CD14-positive monocyte (primary cell): Measurements from ENCODE around the gene R3HDM4. TPM values are rescaled to one million over a fixed set of nuclear protein-coding genes. Genes with fewer than 3 reads are reported as not detected.
A peak's percentile ranks its signal among the peaks of the same experiment; 100 is the strongest.

Experiments used
- DNase-seq, 3 donors: peaks; one replicate each; pipeline ENCODE4 v3.0.0-alpha.2; 2011 to 2022
- H2AFZ ChIP-seq: 2 replicates; pipeline ENCODE4 v1.6.0; 2012; ENCODE audit warnings: mild to moderate bottlenecking, low read depth, low read length, inconsistent platforms; ENCODE audit not compliant: insufficient read depth, poor library complexity, severe bottlenecking
- H3K27ac ChIP-seq, 2 donors: 1 replicate in 1 of 2; 2 replicates in 1 of 2; pipeline ENCODE4 v1.5.1; 2012 to 2013; ENCODE audit warnings: low read length in 2 of 2, control low read depth in 1 of 2, inconsistent platforms in 1 of 2, low read depth in 1 of 2, mild to moderate bottlenecking in 1 of 2
- H3K27me3 ChIP-seq, 2 donors: one replicate each; pipeline versions ENCODE4 v1.6.0 to v1.6.1; 2011 to 2013; ENCODE audit warnings: low read length in 2 of 2; ENCODE audit not compliant: control insufficient read depth in 2 of 2, insufficient read depth in 2 of 2
- H3K36me3 ChIP-seq, 2 donors: replicated peaks in 1 of 2; 1 replicate in 1 of 2; 2 replicates in 1 of 2; pipeline versions ENCODE4 v1.5.1 to v1.6.1; 2012 to 2013; ENCODE audit warnings: low read length in 2 of 2, control low read depth in 1 of 2, inconsistent platforms in 1 of 2, mild to moderate bottlenecking in 1 of 2; ENCODE audit not compliant: insufficient read depth in 2 of 2, control insufficient read depth in 1 of 2
- H3K4me1 ChIP-seq, 2 donors: 1 replicate in 1 of 2; 2 replicates in 1 of 2; pipeline versions ENCODE4 v1.5.1 to v1.6.1; 2012 to 2013; ENCODE audit warnings: low read length in 2 of 2, control low read depth in 1 of 2, inconsistent platforms in 1 of 2, mild to moderate bottlenecking in 1 of 2, moderate library complexity in 1 of 2; ENCODE audit not compliant: insufficient read depth in 2 of 2, control insufficient read depth in 1 of 2
- H3K4me2 ChIP-seq: replicated peaks from 2 replicates; pipeline ENCODE3; 2012; ENCODE audit warnings: low read length, moderate library complexity, mild to moderate bottlenecking; ENCODE audit not compliant: poor library complexity, severe bottlenecking; ENCODE audit errors: extremely low read depth
- H3K4me3 ChIP-seq, 3 experiments: fragments of 200-600 bp in 1 of 3; sonication (generic) in 1 of 3; replicated peaks in 1 of 3; 1 replicate in 2 of 3; 2 replicates in 1 of 3; pipeline ENCODE4 v1.5.1; 2011 to 2013; ENCODE audit warnings: low read length in 3 of 3, mild to moderate bottlenecking in 3 of 3, control low read depth in 2 of 3, low read depth in 2 of 3, inconsistent platforms in 1 of 3, moderate library complexity in 1 of 3
- H3K79me2 ChIP-seq: 2 replicates; pipeline ENCODE4 v1.6.0; 2012; ENCODE audit warnings: mild to moderate bottlenecking, control low read depth, inconsistent platforms, low read length, moderate library complexity; ENCODE audit not compliant: insufficient read depth
- H3K9ac ChIP-seq: 2 replicates; pipeline ENCODE4 v1.6.0; 2017; ENCODE audit warnings: low read length, mild to moderate bottlenecking; ENCODE audit not compliant: insufficient read depth, poor library complexity, severe bottlenecking
- H3K9me3 ChIP-seq, 2 donors: replicated peaks in 1 of 2; 1 replicate in 1 of 2; 2 replicates in 1 of 2; pipeline versions ENCODE4 v1.5.1 to v1.6.1; 2012 to 2013; ENCODE audit warnings: low read length in 2 of 2, control low read depth in 1 of 2; ENCODE audit not compliant: control insufficient read depth in 1 of 2, insufficient read depth in 1 of 2
- H4K20me1 ChIP-seq: 2 replicates; pipeline ENCODE4 v1.6.0; 2012; ENCODE audit warnings: mild to moderate bottlenecking, low read length, control low read depth, moderate library complexity; ENCODE audit not compliant: insufficient read depth
- H3K27ac Mint-ChIP-seq, 7 donors: one replicate each; pipeline ENCODE4 v1.8.0; 2020; ENCODE audit warnings: mild to moderate bottlenecking in 7 of 7, mixed read lengths in 7 of 7, moderate library complexity in 6 of 7, inconsistent platforms in 2 of 7
- H3K27me3 Mint-ChIP-seq, 3 donors: one replicate each; pipeline ENCODE4 v1.8.0; 2021 to 2022; ENCODE audit warnings: low read depth in 3 of 3, mild to moderate bottlenecking in 3 of 3, mixed read lengths in 3 of 3, moderate library complexity in 3 of 3, inconsistent platforms in 1 of 3
- H3K36me3 Mint-ChIP-seq, 2 donors: one replicate each; pipeline ENCODE4 v1.8.0; 2020; ENCODE audit warnings: mixed read lengths in 2 of 2, inconsistent platforms in 1 of 2, mild to moderate bottlenecking in 1 of 2
- H3K4me1 Mint-ChIP-seq: one replicate; pipeline ENCODE4 v1.8.0; 2020; ENCODE audit warnings: mild to moderate bottlenecking, mixed read lengths
- H3K4me3 Mint-ChIP-seq, 2 donors: one replicate each; pipeline ENCODE4 v1.8.0; 2020; ENCODE audit warnings: mild to moderate bottlenecking in 2 of 2, mixed read lengths in 2 of 2, moderate library complexity in 1 of 2
- H3K9me3 Mint-ChIP-seq, 7 donors: one replicate each; pipeline ENCODE4 v1.8.0; 2020 to 2022; ENCODE audit warnings: mixed read lengths in 7 of 7, mild to moderate bottlenecking in 6 of 7, moderate library complexity in 6 of 7, inconsistent platforms in 2 of 7
- WGBS: methylation state at CpG from one replicate; pipeline ENCODE4 v1.1.5; 2013; ENCODE audit warnings: missing lambda C conversion rate; ENCODE audit not compliant: insufficient coverage; 5-methylcytosine and 5-hydroxymethylcytosine counted together
- intact Hi-C, 2 donors: fragments of 100-400 bp; cut with micrococcal nuclease; formaldehyde crosslinking; loops; one replicate each; pipeline versions ENCODE4 v1.15.0 to v1.15.1; 2023
- polyA plus RNA-seq, 3 donors: library from polyadenylated mRNA; depleted of rRNA in 1 of 3; unstranded in 2 of 3; stranded (reverse) in 1 of 3; fragments of 300-500 nt in 2 of 3; fragments of >200 nt in 1 of 3; fragmentation: Illumina TruSeq in 2 of 3; gene quantifications; 1 replicate in 2 of 3; 2 replicates in 1 of 3; pipeline ENCODE4 v1.2.3, GENCODE V29; 2012 to 2021
- TF ChIP-seq, protein P1 (sequence below): fragments of 200-600 bp; IDR thresholded peaks from one replicate; pipeline ENCODE4 v1.8.0; 2022; ENCODE audit warnings: antibody characterized with exemption, mild to moderate bottlenecking

Gene R3HDM4
- polyA plus RNA-seq, 3 donors, result 70.8 to 99.9 (median 78.7) TPM

- Histone ChIP-seq H3K4me3 (no peak overlapping the region), H3K9ac (no peak overlapping the region), H2AFZ (no peak overlapping the region), H3K36me3 (peaks cover 13 to 27% of the 10 kb centered on the region in 2 donors), H3K27me3 (no peaks in the 10 kb centered on the region), H3K9me3 (no peaks in the 10 kb centered on the region), H3K27ac (no peak overlapping the region), H3K4me1 (peaks cover 8 to 10% of the 10 kb centered on the region in 2 donors), H3K4me2 (no peak overlapping the region), H4K20me1 (peaks cover 7% of the 10 kb centered on the region), H3K79me2 (no peaks in the 10 kb centered on the region)
- intact Hi-C loops, result no loop called here
- Mint-ChIP-seq H3K27me3 (peaks cover 0 to under 1% (median 0%) of the 10 kb centered on the region in 3 donors), H3K27ac (peak overlapping the region in 1 of 7 donors; percentile 32), H3K9me3 (no peaks in the 10 kb centered on the region), H3K36me3 (peaks cover 29 to 64% of the 10 kb centered on the region in 2 donors), H3K4me3 (no peak overlapping the region), H3K4me1 (peaks cover 5% of the 10 kb centered on the region)
- DNase-seq, result no peak
- 96% methylated on average over 21 of the region's 28 CpGs for WGBS
- TF ChIP-seq, protein P1, sequence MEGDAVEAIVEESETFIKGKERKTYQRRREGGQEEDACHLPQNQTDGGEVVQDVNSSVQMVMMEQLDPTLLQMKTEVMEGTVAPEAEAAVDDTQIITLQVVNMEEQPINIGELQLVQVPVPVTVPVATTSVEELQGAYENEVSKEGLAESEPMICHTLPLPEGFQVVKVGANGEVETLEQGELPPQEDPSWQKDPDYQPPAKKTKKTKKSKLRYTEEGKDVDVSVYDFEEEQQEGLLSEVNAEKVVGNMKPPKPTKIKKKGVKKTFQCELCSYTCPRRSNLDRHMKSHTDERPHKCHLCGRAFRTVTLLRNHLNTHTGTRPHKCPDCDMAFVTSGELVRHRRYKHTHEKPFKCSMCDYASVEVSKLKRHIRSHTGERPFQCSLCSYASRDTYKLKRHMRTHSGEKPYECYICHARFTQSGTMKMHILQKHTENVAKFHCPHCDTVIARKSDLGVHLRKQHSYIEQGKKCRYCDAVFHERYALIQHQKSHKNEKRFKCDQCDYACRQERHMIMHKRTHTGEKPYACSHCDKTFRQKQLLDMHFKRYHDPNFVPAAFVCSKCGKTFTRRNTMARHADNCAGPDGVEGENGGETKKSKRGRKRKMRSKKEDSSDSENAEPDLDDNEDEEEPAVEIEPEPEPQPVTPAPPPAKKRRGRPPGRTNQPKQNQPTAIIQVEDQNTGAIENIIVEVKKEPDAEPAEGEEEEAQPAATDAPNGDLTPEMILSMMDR, result no peak
These were observed 37.6 kb downstream of the R3HDM4 start for GRCh38 chr19:875265-875879.

- TF ChIP-seq, protein P1, result no peak
- Histone ChIP-seq H3K27me3 (no peaks in the 10 kb centered on the region), H3K9ac (no peak overlapping the region), H3K4me1 (peaks cover 8 to 10% of the 10 kb centered on the region in 2 donors), H3K79me2 (no peaks in the 10 kb centered on the region), H3K4me3 (no peak overlapping the region), H3K9me3 (no peaks in the 10 kb centered on the region), H3K4me2 (no peak overlapping the region), H3K27ac (no peak overlapping the region), H4K20me1 (peaks cover 21% of the 10 kb centered on the region), H2AFZ (no peak overlapping the region), H3K36me3 (peaks cover 8 to 29% of the 10 kb centered on the region in 2 donors)
- H3K9me3 Mint-ChIP-seq, result no peaks in the 10 kb centered on the region
- H3K4me1 Mint-ChIP-seq, result peaks cover 5% of the 10 kb centered on the region
- intact Hi-C loops, result no loop called here
- no peak overlapping the region for H3K4me3 Mint-ChIP-seq
- DNase-seq, result no peak
- WGBS, result 93% methylated on average over 22 of the region's 22 CpGs
- no peak overlapping the region for H3K27ac Mint-ChIP-seq
- peaks cover 29 to 63% of the 10 kb centered on the region in 2 donors for H3K36me3 Mint-ChIP-seq
- peaks cover 0 to 3% (median 2%) of the 10 kb centered on the region in 3 donors for H3K27me3 Mint-ChIP-seq
These were observed 39.4 kb downstream of the R3HDM4 start for GRCh38 chr19:873561-874041.
